HuH-7.5 (cell line): ENCODE data around the gene PIP5K1C.
A peak's percentile ranks its signal among the peaks of the same experiment; 100 is the strongest.

ENCODE experiments used
- DNase-seq: peaks from one replicate; pipeline ENCODE4 v3.0.0; 2011; ENCODE audit warnings: low spot score

The PIP5K1C gene

GRCh38 chr19:3694361-3695123, 5.7 kb downstream of the PIP5K1C start:
- no peak for DNase-seq

GRCh38 chr19:3693025-3693925, 7.0 kb downstream of the PIP5K1C start:
- no peak for DNase-seq

GRCh38 chr19:3692141-3693024, 7.9 kb downstream of the PIP5K1C start:
- DNase-seq: peak; percentile 86

GRCh38 chr19:3691726-3692125, 8.5 kb downstream of the PIP5K1C start:
- DNase-seq: no peak

GRCh38 chr19:3691372-3691716, 8.9 kb downstream of the PIP5K1C start:
- no peak for DNase-seq

- DNase-seq: no peak
Observed at GRCh38 chr19:3690551-3691371, 9.5 kb downstream of the PIP5K1C start.

- DNase-seq: no peak
Observed at GRCh38 chr19:3687774-3688706, 12.2 kb downstream of the PIP5K1C start.

- no peak for DNase-seq
Observed at GRCh38 chr19:3687393-3687773, 12.9 kb downstream of the PIP5K1C start.

- DNase-seq: no peak
Observed at GRCh38 chr19:3684817-3685410, 15.4 kb downstream of the PIP5K1C start.

- DNase-seq: no peak
Observed at GRCh38 chr19:3684054-3684816, 16.0 kb downstream of the PIP5K1C start.

- no peak for DNase-seq
Observed at GRCh38 chr19:3683405-3684053, 16.7 kb downstream of the PIP5K1C start.

- DNase-seq: no peak
Observed at GRCh38 chr19:3682741-3683404, 17.4 kb downstream of the PIP5K1C start.

GRCh38 chr19:3682286-3682685, 18.0 kb downstream of the PIP5K1C start:
- DNase-seq: no peak

- no peak for DNase-seq
Observed at GRCh38 chr19:3680939-3681338, 19.3 kb downstream of the PIP5K1C start.

- no peak for DNase-seq
Observed at GRCh38 chr19:3679581-3679980, 20.7 kb downstream of the PIP5K1C start.

- no peak for DNase-seq
Observed at GRCh38 chr19:3679138-3679537, 21.1 kb downstream of the PIP5K1C start.

GRCh38 chr19:3678188-3678587, 22.1 kb downstream of the PIP5K1C start:
- DNase-seq: no peak
